Thoracic aorta (tissue), 2 donors: Measurements from ENCODE around the gene PRR36. TPM values are rescaled to one million over a fixed set of nuclear protein-coding genes. Genes with fewer than 3 reads are reported as not detected.
A peak's percentile ranks its signal among the peaks of the same experiment; 100 is the strongest.

Experiments used
- ATAC-seq: fragments of 150-250 bp; one replicate; pipeline ENCODE4 v1.8.0; 2017; ENCODE audit warnings: low read depth; ENCODE audit not compliant: insufficient number of reproducible peaks, low FRiP score
- DNase-seq: peaks from one replicate; pipeline ENCODE4 v3.0.0-alpha.2; 2020; ENCODE audit warnings: low spot score
- H3K27ac ChIP-seq, 2 donors: fragments of 200-600 bp; sonication (generic); 1 replicate in 1 of 2; 2 replicates in 1 of 2; pipeline ENCODE4 v1.5.1; 2016; ENCODE audit warnings: mild to moderate bottlenecking in 2 of 2, moderate library complexity in 2 of 2
- H3K27me3 ChIP-seq: fragments of 200-600 bp; sonication (generic); replicated peaks from 2 replicates; pipeline ENCODE4 v1.6.0; 2016; ENCODE audit warnings: mild to moderate bottlenecking; ENCODE audit not compliant: insufficient read depth
- H3K36me3 ChIP-seq: fragments of 200-600 bp; sonication (generic); one replicate; pipeline ENCODE4 v1.5.1; 2016
- H3K4me1 ChIP-seq, 2 donors: fragments of 200-600 bp; sonication (generic); 1 replicate in 1 of 2; 2 replicates in 1 of 2; pipeline versions ENCODE4 v1.5.1 to v1.6.0; 2016; ENCODE audit warnings: low read depth in 2 of 2, mild to moderate bottlenecking in 1 of 2; ENCODE audit not compliant: control insufficient read depth in 1 of 2
- H3K4me3 ChIP-seq: fragments of 200-600 bp; sonication (generic); 2 replicates; pipeline ENCODE4 v1.5.1; 2016; ENCODE audit warnings: mild to moderate bottlenecking
- H3K9me3 ChIP-seq: fragments of 200-600 bp; sonication (generic); 2 replicates; pipeline ENCODE4 v1.5.1; 2016
- CTCF ChIP-seq: fragments of 200-600 bp; sonication (generic); IDR thresholded peaks from one replicate; pipeline ENCODE4 v1.5.1; 2019; ENCODE audit warnings: antibody characterized with exemption
- total RNA-seq, 2 donors: library from RNA; depleted of rRNA; stranded (reverse); fragments of >200 nt; gene quantifications; one replicate each; pipeline versions ENCODE4 v1.1.0 to v1.2.3, GENCODE V29; 2016

PRR36 gene
- total RNA-seq, 2 donors from 2014 or later: not detected

- TF ChIP-seq CTCF: no peak
- Histone ChIP-seq H3K4me1 (peaks cover 13 to 19% of the 10 kb centered on the region in 2 donors), H3K27ac (no peak overlapping the region), H3K36me3 (no peaks in the 10 kb centered on the region), H3K27me3 (no peaks in the 10 kb centered on the region), H3K4me3 (no peak overlapping the region), H3K9me3 (no peaks in the 10 kb centered on the region)
- DNase-seq (no peak), ATAC-seq (no peak)
Observed at GRCh38 chr19:7865262-7865911, 8.8 kb downstream of the PRR36 start.

GRCh38 chr19:7864690-7865074 is 9.5 kb downstream of the PRR36 start:
- Histone ChIP-seq H3K27ac (no peak overlapping the region), H3K36me3 (peaks cover 2% of the 10 kb centered on the region), H3K27me3 (no peaks in the 10 kb centered on the region), H3K4me1 (peaks cover 12 to 15% of the 10 kb centered on the region in 2 donors), H3K9me3 (no peaks in the 10 kb centered on the region), H3K4me3 (no peak overlapping the region)
- ATAC-seq (no peak), DNase-seq (no peak)
- TF ChIP-seq CTCF: no peak

- ATAC-seq (no peak), DNase-seq (no peak)
- no peak for TF ChIP-seq CTCF
- Histone ChIP-seq H3K27ac (no peak overlapping the region), H3K4me3 (no peak overlapping the region), H3K4me1 (peaks cover 6 to 10% of the 10 kb centered on the region in 2 donors), H3K27me3 (no peaks in the 10 kb centered on the region), H3K36me3 (peaks cover 3% of the 10 kb centered on the region), H3K9me3 (no peaks in the 10 kb centered on the region)
Observed at GRCh38 chr19:7863971-7864689, 10.1 kb downstream of the PRR36 start.

- H3K4me3 ChIP-seq: no peak overlapping the region
- H3K36me3 ChIP-seq: peaks cover 3% of the 10 kb centered on the region
- no peaks in the 10 kb centered on the region for H3K9me3 ChIP-seq
- no peaks in the 10 kb centered on the region for H3K27me3 ChIP-seq
- H3K27ac ChIP-seq: no peak overlapping the region
- H3K4me1 ChIP-seq: peaks cover 1 to 2% of the 10 kb centered on the region in 2 donors
- DNase-seq (no peak), ATAC-seq (no peak)
- no peak for TF ChIP-seq CTCF
Observed at GRCh38 chr19:7863157-7863970, 10.8 kb downstream of the PRR36 start.

GRCh38 chr19:7862413-7862951 is 11.7 kb downstream of the PRR36 start:
- no peak for ATAC-seq
- Histone ChIP-seq H3K9me3 (no peaks in the 10 kb centered on the region), H3K4me3 (peak overlapping the region; percentile 38), H3K36me3 (peaks cover 5% of the 10 kb centered on the region), H3K4me1 (no peaks in the 10 kb centered on the region), H3K27me3 (no peaks in the 10 kb centered on the region), H3K27ac (no peak overlapping the region)
- DNase-seq: no peak
- TF ChIP-seq CTCF: no peak
